Uterus (tissue), 4 donors: ENCODE data around the gene RAB3B. TPM values are rescaled to one million over a fixed set of nuclear protein-coding genes. Genes with fewer than 3 reads are reported as not detected.

Source experiments
- DNase-seq, 2 donors: peaks; one replicate each; pipeline ENCODE4 v3.0.0-alpha.2; 2019 to 2020
- H3K27ac ChIP-seq, 2 donors: fragments of 200-600 bp; sonication (generic); 1 replicate in 1 of 2; 2 replicates in 1 of 2; pipeline ENCODE4 v1.5.1; 2016 to 2018
- H3K27me3 ChIP-seq, 2 donors: fragments of 200-600 bp; sonication (generic); one replicate each; pipeline ENCODE4 v1.5.1; 2018 to 2019; ENCODE audit warnings: control low read depth in 1 of 2
- H3K36me3 ChIP-seq, 2 donors: fragments of 200-600 bp; sonication (generic); one replicate each; pipeline ENCODE4 v1.5.1; 2019; ENCODE audit warnings: control low read depth in 1 of 2
- H3K4me1 ChIP-seq, 2 donors: fragments of 200-600 bp; sonication (generic); one replicate each; pipeline ENCODE4 v1.5.1; 2018 to 2019; ENCODE audit warnings: control low read depth in 1 of 2
- H3K4me3 ChIP-seq, 2 donors: fragments of 200-600 bp; sonication (generic); 1 replicate in 1 of 2; 2 replicates in 1 of 2; pipeline ENCODE4 v1.5.1; 2018 to 2019; ENCODE audit warnings: mild to moderate bottlenecking in 1 of 2
- H3K9me3 ChIP-seq, 2 donors: fragments of 200-600 bp; sonication (generic); one replicate each; pipeline ENCODE4 v1.5.1; 2019; ENCODE audit warnings: control low read depth in 1 of 2
- POLR2A ChIP-seq, 2 donors: fragments of 450-650 bp; IDR thresholded peaks; one replicate each; pipeline ENCODE4 v1.6.1; 2016; ENCODE audit warnings: antibody characterized with exemption in 2 of 2, mild to moderate bottlenecking in 1 of 2, moderate library complexity in 1 of 2
- intact Hi-C: fragments of 100-400 bp; cut with DNase I; formaldehyde crosslinking; loops from one replicate; pipeline ENCODE4 v1.15.1; 2023; ENCODE audit warnings: low total_unique reads
- small RNA-seq: library from RNA; depleted of rRNA; stranded (forward); fragments of <200 nt; gene quantifications from one replicate; pipeline ENCODE3, GENCODE V24; 2016
- total RNA-seq, 4 donors: library from RNA; depleted of rRNA in 3 of 4; stranded (reverse); fragments of >200 nt in 3 of 4; gene quantifications; one replicate each; pipeline versions ENCODE4 v1.1.0 to v1.2.4, GENCODE V29; 2014 to 2023
- TF ChIP-seq, protein P1 (sequence below), 4 experiments: fragments of 200-600 bp in 2 of 4; fragments of 450-650 bp in 2 of 4; sonication (generic) in 2 of 4; IDR thresholded peaks; one replicate each; pipeline ENCODE4 v1.5.1; 2016 to 2019; ENCODE audit warnings: antibody characterized with exemption in 4 of 4, mild to moderate bottlenecking in 2 of 4, moderate library complexity in 1 of 4
- donor health status: DM: yes; HTN: yes; CAD: no.

The RAB3B gene
- total RNA-seq, 4 donors from 2014 or later = 0.06 to 0.69 TPM; not detected in 2

DNA sequence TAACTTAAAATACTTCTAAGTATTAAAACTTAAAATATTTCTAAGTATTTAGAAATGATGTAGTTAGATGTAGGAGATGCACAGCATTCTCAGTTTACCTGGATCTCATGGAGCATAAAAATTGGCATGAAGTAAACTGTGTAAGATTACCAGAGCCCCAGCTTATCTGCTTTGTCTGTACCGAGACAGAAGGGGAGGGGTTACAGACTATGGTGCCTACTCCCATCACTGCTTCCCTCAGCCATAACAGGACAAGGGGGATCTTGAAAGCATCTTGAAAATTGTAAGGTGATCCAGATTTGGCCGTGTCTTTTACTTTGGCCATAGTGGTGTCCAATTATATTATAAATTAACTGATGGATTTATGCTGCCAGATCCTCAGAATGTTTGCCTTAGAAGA is 130.8 kb downstream of the RAB3B start:
- Histone ChIP-seq H3K36me3 (no peaks in the 10 kb centered on the region), H3K4me1 (no peaks in the 10 kb centered on the region), H3K9me3 (no peaks in the 10 kb centered on the region), H3K4me3 (no peak overlapping the region), H3K27me3 (no peaks in the 10 kb centered on the region), H3K27ac (no peak overlapping the region)
- DNase-seq = no peak
- intact Hi-C loops = no loop called here
- no peak for TF ChIP-seq POLR2A (IDR thresholded peaks at IDR 0.05)
- TF ChIP-seq, protein P1, sequence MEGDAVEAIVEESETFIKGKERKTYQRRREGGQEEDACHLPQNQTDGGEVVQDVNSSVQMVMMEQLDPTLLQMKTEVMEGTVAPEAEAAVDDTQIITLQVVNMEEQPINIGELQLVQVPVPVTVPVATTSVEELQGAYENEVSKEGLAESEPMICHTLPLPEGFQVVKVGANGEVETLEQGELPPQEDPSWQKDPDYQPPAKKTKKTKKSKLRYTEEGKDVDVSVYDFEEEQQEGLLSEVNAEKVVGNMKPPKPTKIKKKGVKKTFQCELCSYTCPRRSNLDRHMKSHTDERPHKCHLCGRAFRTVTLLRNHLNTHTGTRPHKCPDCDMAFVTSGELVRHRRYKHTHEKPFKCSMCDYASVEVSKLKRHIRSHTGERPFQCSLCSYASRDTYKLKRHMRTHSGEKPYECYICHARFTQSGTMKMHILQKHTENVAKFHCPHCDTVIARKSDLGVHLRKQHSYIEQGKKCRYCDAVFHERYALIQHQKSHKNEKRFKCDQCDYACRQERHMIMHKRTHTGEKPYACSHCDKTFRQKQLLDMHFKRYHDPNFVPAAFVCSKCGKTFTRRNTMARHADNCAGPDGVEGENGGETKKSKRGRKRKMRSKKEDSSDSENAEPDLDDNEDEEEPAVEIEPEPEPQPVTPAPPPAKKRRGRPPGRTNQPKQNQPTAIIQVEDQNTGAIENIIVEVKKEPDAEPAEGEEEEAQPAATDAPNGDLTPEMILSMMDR (IDR thresholded peaks at IDR 0.05) = no peak

DNA sequence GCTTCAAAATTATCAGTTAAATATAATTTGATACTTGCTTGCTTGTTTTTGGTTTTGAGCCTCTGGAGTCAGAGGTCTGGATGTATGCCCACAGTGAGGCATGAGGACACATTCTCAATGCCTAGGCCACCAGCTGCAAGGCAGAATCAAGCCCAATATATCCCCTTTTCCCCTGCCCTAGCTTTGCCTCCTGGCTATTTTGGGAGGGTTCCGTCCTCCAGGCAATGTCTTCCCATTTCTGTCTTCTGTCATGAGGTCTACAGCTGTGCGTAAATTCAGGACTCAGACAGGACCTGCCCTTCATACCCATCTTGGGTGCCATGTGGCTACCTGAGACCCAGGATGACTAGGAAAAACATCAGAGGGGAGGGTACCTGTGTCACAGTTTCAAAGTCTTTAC is 131.2 kb downstream of the RAB3B start:
- Histone ChIP-seq H3K4me1 (no peaks in the 10 kb centered on the region), H3K4me3 (no peak overlapping the region), H3K36me3 (no peaks in the 10 kb centered on the region), H3K9me3 (no peaks in the 10 kb centered on the region), H3K27me3 (no peaks in the 10 kb centered on the region), H3K27ac (no peak overlapping the region)
- DNase-seq = no peak
- intact Hi-C loops = no loop called here
- TF ChIP-seq, protein P1 (IDR thresholded peaks at IDR 0.05) = no peak
- TF ChIP-seq POLR2A (IDR thresholded peaks at IDR 0.05) = no peak

DNA sequence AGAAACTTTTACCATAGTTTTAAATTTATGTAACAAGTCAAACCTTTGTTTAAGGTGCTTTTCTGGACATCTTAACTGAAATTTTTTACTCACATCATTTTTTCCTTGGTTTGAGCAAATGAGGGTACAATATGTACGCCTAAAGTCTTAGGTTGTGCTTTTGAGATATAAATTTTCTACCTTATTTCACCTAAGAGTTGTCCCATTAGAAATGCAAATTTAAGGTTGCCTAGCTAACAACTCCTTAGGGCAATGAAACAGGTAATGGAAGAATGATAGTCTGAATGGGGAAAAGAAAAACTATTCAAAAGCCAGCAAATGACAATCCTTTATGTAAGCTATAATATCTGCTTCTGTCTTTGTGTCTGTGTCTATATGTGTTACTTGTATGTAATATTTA is 131.6 kb downstream of the RAB3B start:
- no peak overlapping the region for H3K4me3 ChIP-seq
- DNase-seq = no peak
- intact Hi-C loops = no loop called here
- H3K4me1 ChIP-seq = no peaks in the 10 kb centered on the region
- TF ChIP-seq, protein P1 (IDR thresholded peaks at IDR 0.05) = no peak
- H3K36me3 ChIP-seq = no peaks in the 10 kb centered on the region
- H3K27me3 ChIP-seq = no peaks in the 10 kb centered on the region
- no peaks in the 10 kb centered on the region for H3K9me3 ChIP-seq
- no peak overlapping the region for H3K27ac ChIP-seq

Small RNA genes within 50 kb of the gene (small RNA-seq; reads per million reads assigned to genes)
- not detected for gene RN7SL290P
- gene RNA5SP48 = not detected

Other genes starting within 250 kb of the RAB3B start
- gene NRDC, start 112.0 kb downstream of the RAB3B start, total RNA-seq = 100 to 1,000 TPM in 2 of 4 donors, 10 to 100 TPM in 2; 35.1 to 145 (median 75.6) TPM
- 10 to 100 TPM in 2 of 4 donors, 1 to 10 TPM in 2; 5.4 to 21.3 (median 11.8) TPM for gene KTI12, start 43.1 kb upstream of the RAB3B start, total RNA-seq
- 10 to 100 TPM in 3 of 4 donors, 1 to 10 TPM in 1; 5.9 to 67.1 (median 39.1) TPM for gene TXNDC12, start 64.5 kb upstream of the RAB3B start, total RNA-seq
- 100 to 1,000 TPM in 1 of 4 donors, 10 to 100 TPM in 2, 1 to 10 TPM in 1; 4.9 to 105 (median 70.8) TPM for gene BTF3L4, start 65.6 kb upstream of the RAB3B start, total RNA-seq
- 10 to 100 TPM; 25.6 to 95.0 (median 48.3) TPM for gene ZFYVE9, start 151.4 kb upstream of the RAB3B start, total RNA-seq